ENCODE measurements around the gene DLG2. TPM values are rescaled to one million over a fixed set of nuclear protein-coding genes. Genes with fewer than 3 reads are reported as not detected.

Gene DLG2
- total and polyA plus RNA-seq, 4 donors = 0.30 to 5.5 (median 0.68) TPM

DNA sequence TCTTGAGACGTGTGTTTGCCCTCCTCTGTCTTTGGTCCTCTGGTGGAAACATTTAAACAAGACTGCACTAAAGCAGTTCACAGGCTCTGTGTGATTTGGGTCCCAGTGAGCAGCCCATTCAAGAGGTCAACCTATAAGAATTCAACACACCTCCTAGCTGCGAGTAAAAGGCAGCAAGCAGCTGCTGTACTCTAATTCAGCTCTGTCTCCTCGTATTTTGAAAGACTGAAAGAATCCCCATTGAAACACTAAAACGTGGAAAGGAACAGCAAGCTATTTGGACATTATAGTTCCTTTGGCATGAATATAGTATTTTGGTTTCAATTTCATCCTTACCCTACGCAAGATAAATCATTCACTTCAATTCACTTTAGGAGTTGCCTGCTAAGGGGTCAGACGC is 1046.7 kb downstream of the DLG2 start:
- Histone ChIP-seq H3K27me3 (ENCODE audit: control insufficient read depth in 4 of 4, insufficient read depth in 4 of 4, low read length in 3 of 4) (no peaks in the 10 kb centered on the region), H3K36me3 (ENCODE audit: control insufficient read depth in 4 of 4, insufficient read depth in 3 of 4, low read depth in 1 of 4, low read length in 3 of 4) (no peaks in the 10 kb centered on the region), H3K4me1 (ENCODE audit: control insufficient read depth in 4 of 4, insufficient read depth in 4 of 4, low read length in 3 of 4) (no peaks in the 10 kb centered on the region), H3K4me3 (ENCODE audit: low read depth in 1 of 3, low read length in 3 of 3) (no peak overlapping the region), H3K27ac (ENCODE audit: low read depth in 1 of 2, low read length in 2 of 2) (no peak overlapping the region), H3K9me3 (ENCODE audit: control insufficient read depth in 4 of 4, low read length in 3 of 4) (no peaks in the 10 kb centered on the region), H3K9ac (ENCODE audit: low read depth in 1 of 2, low read length in 2 of 2) (no peak overlapping the region)
- no peak for DNase-seq (ENCODE audit: low spot score)
- TF ChIP-seq HNF4A (conservative IDR thresholded peaks at IDR 0.05) = no peak
- TF ChIP-seq, protein P1, sequence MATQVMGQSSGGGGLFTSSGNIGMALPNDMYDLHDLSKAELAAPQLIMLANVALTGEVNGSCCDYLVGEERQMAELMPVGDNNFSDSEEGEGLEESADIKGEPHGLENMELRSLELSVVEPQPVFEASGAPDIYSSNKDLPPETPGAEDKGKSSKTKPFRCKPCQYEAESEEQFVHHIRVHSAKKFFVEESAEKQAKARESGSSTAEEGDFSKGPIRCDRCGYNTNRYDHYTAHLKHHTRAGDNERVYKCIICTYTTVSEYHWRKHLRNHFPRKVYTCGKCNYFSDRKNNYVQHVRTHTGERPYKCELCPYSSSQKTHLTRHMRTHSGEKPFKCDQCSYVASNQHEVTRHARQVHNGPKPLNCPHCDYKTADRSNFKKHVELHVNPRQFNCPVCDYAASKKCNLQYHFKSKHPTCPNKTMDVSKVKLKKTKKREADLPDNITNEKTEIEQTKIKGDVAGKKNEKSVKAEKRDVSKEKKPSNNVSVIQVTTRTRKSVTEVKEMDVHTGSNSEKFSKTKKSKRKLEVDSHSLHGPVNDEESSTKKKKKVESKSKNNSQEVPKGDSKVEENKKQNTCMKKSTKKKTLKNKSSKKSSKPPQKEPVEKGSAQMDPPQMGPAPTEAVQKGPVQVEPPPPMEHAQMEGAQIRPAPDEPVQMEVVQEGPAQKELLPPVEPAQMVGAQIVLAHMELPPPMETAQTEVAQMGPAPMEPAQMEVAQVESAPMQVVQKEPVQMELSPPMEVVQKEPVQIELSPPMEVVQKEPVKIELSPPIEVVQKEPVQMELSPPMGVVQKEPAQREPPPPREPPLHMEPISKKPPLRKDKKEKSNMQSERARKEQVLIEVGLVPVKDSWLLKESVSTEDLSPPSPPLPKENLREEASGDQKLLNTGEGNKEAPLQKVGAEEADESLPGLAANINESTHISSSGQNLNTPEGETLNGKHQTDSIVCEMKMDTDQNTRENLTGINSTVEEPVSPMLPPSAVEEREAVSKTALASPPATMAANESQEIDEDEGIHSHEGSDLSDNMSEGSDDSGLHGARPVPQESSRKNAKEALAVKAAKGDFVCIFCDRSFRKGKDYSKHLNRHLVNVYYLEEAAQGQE (IDR thresholded peaks at IDR 0.05) = no peak
- no peak for TF ChIP-seq SP1 (IDR thresholded peaks at IDR 0.05)
- TF ChIP-seq FOXA2 (IDR thresholded peaks at IDR 0.05) = no peak
- TF ChIP-seq, protein P2, sequence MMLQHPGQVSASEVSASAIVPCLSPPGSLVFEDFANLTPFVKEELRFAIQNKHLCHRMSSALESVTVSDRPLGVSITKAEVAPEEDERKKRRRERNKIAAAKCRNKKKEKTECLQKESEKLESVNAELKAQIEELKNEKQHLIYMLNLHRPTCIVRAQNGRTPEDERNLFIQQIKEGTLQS (IDR thresholded peaks at IDR 0.05) = no peak
- TF ChIP-seq HNF4G (IDR thresholded peaks at IDR 0.05) = no peak
- TF ChIP-seq, protein P3, sequence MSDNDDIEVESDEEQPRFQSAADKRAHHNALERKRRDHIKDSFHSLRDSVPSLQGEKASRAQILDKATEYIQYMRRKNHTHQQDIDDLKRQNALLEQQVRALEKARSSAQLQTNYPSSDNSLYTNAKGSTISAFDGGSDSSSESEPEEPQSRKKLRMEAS (IDR thresholded peaks at IDR 0.05) = no peak
- WGBS = 76% methylated on average over 6 of the region's 6 CpGs

DNA sequence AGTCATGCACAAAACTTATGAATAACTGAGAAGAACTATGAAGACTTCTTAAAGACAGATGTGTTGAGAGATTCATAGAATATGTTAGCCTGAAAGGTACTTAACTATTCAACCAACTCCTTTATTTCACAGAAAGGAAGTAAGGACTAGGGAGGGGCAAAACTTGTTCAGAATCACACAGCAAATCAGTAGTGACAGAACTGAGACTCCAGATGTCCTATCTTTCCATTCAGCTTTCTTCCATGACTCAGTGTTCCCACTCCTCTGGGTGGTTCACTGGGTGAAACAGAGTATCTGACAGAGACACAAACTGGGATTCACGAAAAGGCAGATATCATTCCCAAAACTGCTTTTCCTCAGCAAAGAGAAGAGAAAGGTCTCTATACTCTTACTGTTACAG is 1053.3 kb downstream of the DLG2 start:
- Histone ChIP-seq H3K27ac (ENCODE audit: low read depth in 1 of 2, low read length in 2 of 2) (no peak overlapping the region), H3K27me3 (ENCODE audit: control insufficient read depth in 4 of 4, insufficient read depth in 4 of 4, low read length in 3 of 4) (no peaks in the 10 kb centered on the region), H3K36me3 (ENCODE audit: control insufficient read depth in 4 of 4, insufficient read depth in 3 of 4, low read depth in 1 of 4, low read length in 3 of 4) (no peaks in the 10 kb centered on the region), H3K9me3 (ENCODE audit: control insufficient read depth in 4 of 4, low read length in 3 of 4) (no peaks in the 10 kb centered on the region), H3K4me3 (ENCODE audit: low read depth in 1 of 3, low read length in 3 of 3) (no peak overlapping the region), H3K4me1 (ENCODE audit: control insufficient read depth in 4 of 4, insufficient read depth in 4 of 4, low read length in 3 of 4) (no peaks in the 10 kb centered on the region), H3K9ac (ENCODE audit: low read depth in 1 of 2, low read length in 2 of 2) (no peak overlapping the region)
- TF ChIP-seq HNF4G (IDR thresholded peaks at IDR 0.05) = no peak
- TF ChIP-seq FOXA2 (IDR thresholded peaks at IDR 0.05) = no peak
- TF ChIP-seq NR2F2 (IDR thresholded peaks at IDR 0.05) = no peak
- TF ChIP-seq, protein P2 (IDR thresholded peaks at IDR 0.05) = no peak
- TF ChIP-seq TAF1 (conservative IDR thresholded peaks at IDR 0.05) = no peak
- TF ChIP-seq, protein P4, sequence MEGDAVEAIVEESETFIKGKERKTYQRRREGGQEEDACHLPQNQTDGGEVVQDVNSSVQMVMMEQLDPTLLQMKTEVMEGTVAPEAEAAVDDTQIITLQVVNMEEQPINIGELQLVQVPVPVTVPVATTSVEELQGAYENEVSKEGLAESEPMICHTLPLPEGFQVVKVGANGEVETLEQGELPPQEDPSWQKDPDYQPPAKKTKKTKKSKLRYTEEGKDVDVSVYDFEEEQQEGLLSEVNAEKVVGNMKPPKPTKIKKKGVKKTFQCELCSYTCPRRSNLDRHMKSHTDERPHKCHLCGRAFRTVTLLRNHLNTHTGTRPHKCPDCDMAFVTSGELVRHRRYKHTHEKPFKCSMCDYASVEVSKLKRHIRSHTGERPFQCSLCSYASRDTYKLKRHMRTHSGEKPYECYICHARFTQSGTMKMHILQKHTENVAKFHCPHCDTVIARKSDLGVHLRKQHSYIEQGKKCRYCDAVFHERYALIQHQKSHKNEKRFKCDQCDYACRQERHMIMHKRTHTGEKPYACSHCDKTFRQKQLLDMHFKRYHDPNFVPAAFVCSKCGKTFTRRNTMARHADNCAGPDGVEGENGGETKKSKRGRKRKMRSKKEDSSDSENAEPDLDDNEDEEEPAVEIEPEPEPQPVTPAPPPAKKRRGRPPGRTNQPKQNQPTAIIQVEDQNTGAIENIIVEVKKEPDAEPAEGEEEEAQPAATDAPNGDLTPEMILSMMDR (IDR thresholded peaks at IDR 0.05; ENCODE audit: low read depth, low read length, missing input control) = no peak
- no peak for TF ChIP-seq SP1 (IDR thresholded peaks at IDR 0.05)
- no peak for DNase-seq (ENCODE audit: low spot score)
- WGBS = 92% methylated on average over 1 of the region's 1 CpG

DNA sequence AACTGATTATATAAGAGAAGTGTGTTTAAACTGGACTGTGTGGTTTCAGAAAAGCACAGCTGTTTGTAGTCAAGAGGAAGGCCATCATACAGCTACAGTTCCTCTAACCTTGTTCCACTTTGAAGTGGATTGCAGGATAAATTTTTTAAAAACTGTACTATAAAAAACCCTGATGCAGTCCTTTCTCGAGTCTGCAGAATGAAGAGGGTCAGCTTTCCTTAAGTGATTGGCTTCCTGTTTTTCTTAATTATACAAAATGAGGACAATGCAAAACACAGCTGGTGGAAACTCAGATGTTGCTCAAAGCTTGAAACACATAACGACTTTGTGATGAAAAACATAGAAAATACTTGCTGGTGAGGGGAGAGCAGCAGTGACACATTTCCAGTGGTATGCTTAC is 1060.5 kb downstream of the DLG2 start:
- Histone ChIP-seq H3K9me3 (ENCODE audit: control insufficient read depth in 4 of 4, low read length in 3 of 4) (no peaks in the 10 kb centered on the region), H3K4me1 (ENCODE audit: control insufficient read depth in 4 of 4, insufficient read depth in 4 of 4, low read length in 3 of 4) (peaks cover 0 to 14% (median 6%) of the 10 kb centered on the region in 4 donors), H3K36me3 (ENCODE audit: control insufficient read depth in 4 of 4, insufficient read depth in 3 of 4, low read depth in 1 of 4, low read length in 3 of 4) (no peaks in the 10 kb centered on the region), H3K9ac (ENCODE audit: low read depth in 1 of 2, low read length in 2 of 2) (no peak overlapping the region), H3K4me3 (ENCODE audit: low read depth in 1 of 3, low read length in 3 of 3) (no peak overlapping the region), H3K27me3 (ENCODE audit: control insufficient read depth in 4 of 4, insufficient read depth in 4 of 4, low read length in 3 of 4) (no peaks in the 10 kb centered on the region), H3K27ac (ENCODE audit: low read depth in 1 of 2, low read length in 2 of 2) (no peak overlapping the region)
- WGBS = 46% methylated on average over 2 of the region's 2 CpGs
- DNase-seq (ENCODE audit: low spot score) = no peak
- TF ChIP-seq, protein P5, sequence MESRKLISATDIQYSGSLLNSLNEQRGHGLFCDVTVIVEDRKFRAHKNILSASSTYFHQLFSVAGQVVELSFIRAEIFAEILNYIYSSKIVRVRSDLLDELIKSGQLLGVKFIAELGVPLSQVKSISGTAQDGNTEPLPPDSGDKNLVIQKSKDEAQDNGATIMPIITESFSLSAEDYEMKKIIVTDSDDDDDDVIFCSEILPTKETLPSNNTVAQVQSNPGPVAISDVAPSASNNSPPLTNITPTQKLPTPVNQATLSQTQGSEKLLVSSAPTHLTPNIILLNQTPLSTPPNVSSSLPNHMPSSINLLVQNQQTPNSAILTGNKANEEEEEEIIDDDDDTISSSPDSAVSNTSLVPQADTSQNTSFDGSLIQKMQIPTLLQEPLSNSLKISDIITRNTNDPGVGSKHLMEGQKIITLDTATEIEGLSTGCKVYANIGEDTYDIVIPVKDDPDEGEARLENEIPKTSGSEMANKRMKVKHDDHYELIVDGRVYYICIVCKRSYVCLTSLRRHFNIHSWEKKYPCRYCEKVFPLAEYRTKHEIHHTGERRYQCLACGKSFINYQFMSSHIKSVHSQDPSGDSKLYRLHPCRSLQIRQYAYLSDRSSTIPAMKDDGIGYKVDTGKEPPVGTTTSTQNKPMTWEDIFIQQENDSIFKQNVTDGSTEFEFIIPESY (IDR thresholded peaks at IDR 0.05) = no peak
- TF ChIP-seq FOXA1 (IDR thresholded peaks at IDR 0.05) (no peak), HNF4A (conservative IDR thresholded peaks at IDR 0.05) (no peak)
- TF ChIP-seq, protein P1 (IDR thresholded peaks at IDR 0.05) = no peak
- TF ChIP-seq, protein P2 (IDR thresholded peaks at IDR 0.05) = no peak
